Neural progenitor cell (in vitro differentiated cells): ENCODE measurements around the gene CTU2. TPM values are rescaled to one million over a fixed set of nuclear protein-coding genes. Genes with fewer than 3 reads are reported as not detected.

Experiments used
- DNase-seq: peaks from one replicate; pipeline ENCODE4 v3.0.0-alpha.2; 2016; ENCODE audit warnings: low spot score
- H2AFZ ChIP-seq: fragments of 200-600 bp; sonication (generic); replicated peaks from 2 replicates; pipeline ENCODE4 v1.6.1; 2016; ENCODE audit warnings: antibody characterized with exemption
- H3F3A ChIP-seq: fragments of 200-600 bp; sonication (generic); 2 replicates; pipeline ENCODE4 v1.6.1; 2016; ENCODE audit warnings: antibody characterized with exemption, low read depth
- H3K27ac ChIP-seq: fragments of 200-600 bp; sonication (generic); 2 replicates; pipeline ENCODE4 v1.5.1; 2016; ENCODE audit warnings: mild to moderate bottlenecking
- H3K27me3 ChIP-seq: fragments of 200-600 bp; sonication (generic); 2 replicates; pipeline ENCODE4 v1.6.1; 2016; ENCODE audit warnings: mild to moderate bottlenecking, moderate library complexity
- H3K36me3 ChIP-seq: fragments of 200-600 bp; sonication (generic); 2 replicates; pipeline ENCODE4 v1.5.1; 2016
- H3K4me1 ChIP-seq: fragments of 200-600 bp; sonication (generic); 2 replicates; pipeline ENCODE4 v1.6.1; 2016; ENCODE audit warnings: mixed run types
- H3K4me2 ChIP-seq: fragments of 200-600 bp; sonication (generic); 2 replicates; pipeline ENCODE4 v1.6.1; 2016
- H3K4me3 ChIP-seq: fragments of 200-600 bp; sonication (generic); 2 replicates; pipeline ENCODE4 v1.5.1; 2016
- H3K79me2 ChIP-seq: fragments of 200-600 bp; sonication (generic); 2 replicates; pipeline ENCODE4 v1.6.1; 2016; ENCODE audit warnings: low read depth
- H3K9ac ChIP-seq: fragments of 200-600 bp; sonication (generic); 2 replicates; pipeline ENCODE4 v1.6.1; 2016
- H3K9me3 ChIP-seq: fragments of 200-600 bp; sonication (generic); 2 replicates; pipeline ENCODE4 v1.5.1; 2016; ENCODE audit warnings: low read depth
- H4K20me1 ChIP-seq: fragments of 200-600 bp; sonication (generic); 2 replicates; pipeline ENCODE4 v1.6.1; 2016; ENCODE audit warnings: low read depth
- H3K27ac Mint-ChIP-seq: 3 replicates; pipeline ENCODE4 v1.8.0; 2021; ENCODE audit warnings: mixed read lengths
- H3K27me3 Mint-ChIP-seq: 2 replicates; pipeline ENCODE4 v1.8.0; 2022; ENCODE audit warnings: low read depth, mild to moderate bottlenecking, inconsistent platforms, moderate library complexity, mixed read lengths; ENCODE audit not compliant: insufficient read depth
- H3K36me3 Mint-ChIP-seq: 3 replicates; pipeline ENCODE4 v1.8.0; 2021; ENCODE audit warnings: mixed read lengths
- H3K4me1 Mint-ChIP-seq: 3 replicates; pipeline ENCODE4 v1.8.0; 2021; ENCODE audit warnings: mixed read lengths
- H3K4me3 Mint-ChIP-seq: 3 replicates; pipeline ENCODE4 v1.8.0; 2021; ENCODE audit warnings: mild to moderate bottlenecking, moderate library complexity, mixed read lengths
- H3K9me3 Mint-ChIP-seq: 3 replicates; pipeline ENCODE4 v1.8.0; 2020; ENCODE audit warnings: mixed read lengths
- CTCF ChIP-seq: fragments of 200-600 bp; sonication (generic); IDR thresholded peaks from 2 replicates; pipeline ENCODE4 v1.5.1; 2017; ENCODE audit warnings: antibody characterized with exemption, mild to moderate bottlenecking
- EZH2 ChIP-seq: fragments of 200-600 bp; sonication (generic); IDR thresholded peaks from 2 replicates; pipeline ENCODE4 v1.6.1; 2017; ENCODE audit warnings: antibody characterized with exemption, mild to moderate bottlenecking, moderate library complexity
- EZH2phosphoT487 ChIP-seq: fragments of 200-600 bp; sonication (generic); IDR thresholded peaks from 2 replicates; pipeline ENCODE4 v1.6.1; 2017; ENCODE audit warnings: antibody characterized with exemption
- total RNA-seq: library from RNA; depleted of rRNA; stranded (reverse); fragments of >200 nt; gene quantifications from 2 replicates; pipeline ENCODE4 v1.2.3, GENCODE V29; 2015; ENCODE audit warnings: low replicate concordance

The CTU2 gene
- total RNA-seq, 1 donor from 2014 or later: 4.7 TPM

GRCh38 chr16:88713054-88713453, 6.8 kb downstream of the CTU2 start:
- Histone ChIP-seq H3K4me2 (no peak overlapping the region), H3K36me3 (no peaks in the 10 kb centered on the region), H3K9me3 (no peaks in the 10 kb centered on the region), H3K79me2 (peaks cover 7% of the 10 kb centered on the region), H3K27me3 (no peaks in the 10 kb centered on the region), H3K4me1 (no peaks in the 10 kb centered on the region), H4K20me1 (no peaks in the 10 kb centered on the region), H3F3A (no peaks in the 10 kb centered on the region), H2AFZ (no peak overlapping the region), H3K4me3 (no peak overlapping the region), H3K27ac (no peak overlapping the region), H3K9ac (no peak overlapping the region)
- H3K27ac Mint-ChIP-seq: no peak overlapping the region
- DNase-seq: no peak
- TF ChIP-seq CTCF (no peak), EZH2phosphoT487 (no peak), EZH2 (no peak)
- peaks cover 2% of the 10 kb centered on the region for H3K27me3 Mint-ChIP-seq
- peaks cover 3% of the 10 kb centered on the region for H3K36me3 Mint-ChIP-seq
- no peaks in the 10 kb centered on the region for H3K4me1 Mint-ChIP-seq
- no peak overlapping the region for H3K4me3 Mint-ChIP-seq
- H3K9me3 Mint-ChIP-seq: no peaks in the 10 kb centered on the region

DNA sequence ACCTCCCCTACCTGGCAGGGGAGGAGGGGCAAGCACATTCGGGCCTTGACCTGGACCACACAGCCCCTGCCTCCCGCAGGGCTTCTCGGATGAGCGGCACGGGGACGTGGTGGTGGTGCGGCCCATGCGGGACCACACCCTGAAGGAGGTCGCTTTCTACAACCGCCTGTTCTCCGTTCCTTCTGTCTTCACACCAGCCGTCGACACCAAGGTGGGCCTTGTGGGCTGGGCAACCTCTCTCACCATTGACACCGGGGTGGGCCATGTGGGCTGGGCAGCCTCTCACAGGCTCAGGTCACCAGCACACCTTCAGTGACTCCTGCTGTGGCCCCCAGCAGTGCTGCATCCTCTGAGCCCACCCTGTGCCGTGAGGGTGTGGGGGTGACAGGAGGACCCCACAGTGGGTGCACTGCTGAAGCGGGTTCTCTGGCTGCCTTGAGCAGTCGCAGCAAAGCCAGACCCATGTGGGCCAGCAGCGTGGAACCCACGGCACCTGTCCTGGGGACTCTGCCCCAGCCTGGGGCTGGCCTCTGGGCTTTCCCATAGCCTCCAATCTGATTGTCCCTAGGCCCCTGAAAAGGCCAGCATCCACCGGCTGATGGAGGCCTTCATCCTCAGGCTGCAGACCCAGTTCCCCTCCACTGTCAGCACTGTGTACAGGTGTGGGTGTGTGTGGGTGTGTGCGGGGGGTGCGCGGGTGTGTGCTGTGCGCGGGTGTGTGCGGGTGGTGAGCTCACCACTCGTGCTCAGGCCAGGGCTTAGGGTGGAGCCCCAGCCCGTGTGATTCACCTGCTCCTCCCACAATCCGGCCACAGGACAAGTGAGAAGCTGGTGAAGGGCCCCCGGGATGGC, 7.5 kb downstream of the CTU2 start:
- H3K36me3 ChIP-seq: no peaks in the 10 kb centered on the region
- no peaks in the 10 kb centered on the region for H3F3A ChIP-seq
- H3K9me3 ChIP-seq: no peaks in the 10 kb centered on the region
- H3K79me2 ChIP-seq: peaks cover 7% of the 10 kb centered on the region
- H3K9ac ChIP-seq: no peak overlapping the region
- H3K4me3 Mint-ChIP-seq: no peak overlapping the region
- peaks cover 3% of the 10 kb centered on the region for H3K36me3 Mint-ChIP-seq
- no peaks in the 10 kb centered on the region for H4K20me1 ChIP-seq
- H3K4me1 Mint-ChIP-seq: no peaks in the 10 kb centered on the region
- no peaks in the 10 kb centered on the region for H3K27me3 ChIP-seq
- H3K27ac Mint-ChIP-seq: no peak overlapping the region
- H3K9me3 Mint-ChIP-seq: no peaks in the 10 kb centered on the region
- DNase-seq: no peak
- no peak overlapping the region for H3K27ac ChIP-seq
- no peaks in the 10 kb centered on the region for H3K4me1 ChIP-seq
- no peak overlapping the region for H3K4me3 ChIP-seq
- H2AFZ ChIP-seq: no peak overlapping the region
- H3K27me3 Mint-ChIP-seq: peaks cover 2% of the 10 kb centered on the region
- no peak overlapping the region for H3K4me2 ChIP-seq
- TF ChIP-seq EZH2phosphoT487: no peak
- no peak for TF ChIP-seq EZH2
- TF ChIP-seq CTCF: no peak

DNA sequence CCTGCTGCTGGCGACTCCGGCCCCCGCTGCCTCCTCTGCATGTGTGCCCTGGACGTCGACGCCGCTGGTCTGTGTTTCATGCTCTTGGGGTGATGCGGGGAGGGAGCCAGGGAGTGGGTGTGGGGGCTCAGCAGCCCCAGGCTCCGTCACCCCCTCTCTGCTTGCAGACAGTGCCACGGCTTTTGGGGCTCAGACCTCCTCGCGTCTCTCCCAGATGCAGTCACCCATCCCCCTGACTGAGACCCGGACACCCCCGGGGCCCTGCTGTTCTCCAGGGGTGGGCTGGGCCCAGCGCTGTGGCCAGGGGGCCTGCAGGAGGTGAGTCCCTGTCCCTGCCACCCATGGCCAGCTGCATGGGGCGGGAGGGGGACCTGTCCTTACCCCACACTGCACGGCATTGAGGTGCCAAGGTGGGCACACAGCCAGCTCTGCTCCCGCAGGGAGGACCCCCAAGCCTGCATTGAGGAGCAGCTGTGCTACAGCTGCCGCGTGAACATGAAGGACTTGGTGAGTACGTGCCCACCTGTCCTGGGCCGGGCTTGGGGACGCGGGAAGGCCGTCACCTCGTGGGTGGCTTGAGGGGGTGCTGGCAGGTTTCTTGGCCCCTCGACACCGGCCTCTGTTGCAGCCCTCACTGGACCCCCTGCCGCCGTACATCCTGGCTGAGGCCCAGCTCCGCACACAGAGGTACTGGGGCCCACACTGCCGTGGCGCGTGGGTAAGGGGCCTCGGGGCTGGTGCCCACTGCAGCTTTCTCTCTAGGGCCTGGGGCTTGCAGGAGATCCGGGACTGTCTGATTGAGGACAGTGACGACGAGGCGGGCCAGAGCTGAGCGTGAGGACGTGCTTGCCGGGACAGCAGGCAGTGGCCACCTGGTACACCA, 8.4 kb downstream of the CTU2 start:
- peaks cover 2% of the 10 kb centered on the region for H3K27me3 Mint-ChIP-seq
- no peak for DNase-seq
- Histone ChIP-seq H3K4me3 (no peak overlapping the region), H3K9me3 (no peaks in the 10 kb centered on the region), H3K27ac (no peak overlapping the region), H3K36me3 (no peaks in the 10 kb centered on the region), H2AFZ (no peak overlapping the region), H3K27me3 (no peaks in the 10 kb centered on the region), H4K20me1 (no peaks in the 10 kb centered on the region), H3K9ac (no peak overlapping the region), H3K4me1 (no peaks in the 10 kb centered on the region), H3F3A (no peaks in the 10 kb centered on the region), H3K4me2 (no peak overlapping the region), H3K79me2 (no peaks in the 10 kb centered on the region)
- TF ChIP-seq CTCF: no peak
- TF ChIP-seq EZH2: no peak
- no peak for TF ChIP-seq EZH2phosphoT487
- no peak overlapping the region for H3K27ac Mint-ChIP-seq
- no peaks in the 10 kb centered on the region for H3K9me3 Mint-ChIP-seq
- H3K4me3 Mint-ChIP-seq: no peak overlapping the region
- no peaks in the 10 kb centered on the region for H3K4me1 Mint-ChIP-seq
- peaks cover 3% of the 10 kb centered on the region for H3K36me3 Mint-ChIP-seq
